ENCODE data around the gene DCN. TPM values are rescaled to one million over a fixed set of nuclear protein-coding genes. Genes with fewer than 3 reads are reported as not detected.

DCN gene
- total RNA-seq, 1 donor, result not detected

DNA sequence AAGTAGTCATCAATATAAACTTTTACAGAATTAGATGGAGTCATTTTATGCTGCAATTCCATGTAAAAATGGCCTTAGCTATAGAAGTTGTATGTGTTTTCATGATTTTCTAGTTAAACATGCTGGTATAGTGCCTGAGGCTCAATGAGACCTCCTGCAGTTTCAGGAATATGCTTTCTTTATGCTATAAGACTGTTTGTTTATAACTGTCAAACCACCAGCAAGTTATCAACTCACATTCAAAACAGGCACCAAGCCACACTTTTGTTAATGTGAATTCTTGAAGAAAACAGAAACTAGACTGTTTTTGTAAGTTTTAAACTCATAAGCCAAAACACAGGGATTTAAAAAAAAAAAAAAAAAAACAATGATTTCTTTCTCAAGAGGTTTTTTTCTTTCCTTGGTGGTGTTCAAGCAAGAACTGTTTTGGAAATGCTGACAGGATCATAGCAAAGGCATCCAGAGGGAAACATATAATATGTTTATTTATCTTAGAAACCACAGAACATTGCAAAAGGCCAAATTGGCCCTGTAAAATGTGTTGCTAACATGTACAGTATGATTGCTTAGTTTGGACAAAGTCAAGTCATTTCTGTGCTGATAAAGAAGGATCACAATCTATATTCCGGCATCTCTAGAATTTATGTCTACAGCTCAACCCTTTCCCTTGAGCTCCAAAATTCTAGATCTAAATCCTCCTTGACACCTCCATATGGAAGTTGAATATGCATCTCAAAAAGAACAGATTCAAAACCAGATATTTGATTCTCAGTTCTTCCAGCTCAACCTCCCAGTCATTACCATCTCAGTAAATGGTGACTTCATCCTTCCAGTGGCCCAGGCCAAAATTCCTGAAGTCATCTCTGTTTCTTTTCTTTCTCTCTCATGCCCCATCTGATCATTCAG lies 42.3 kb downstream of the DCN start:
- DNase-seq (ENCODE audit: low read depth in 2 of 3, low spot score in 2 of 3), result no peak

DNA sequence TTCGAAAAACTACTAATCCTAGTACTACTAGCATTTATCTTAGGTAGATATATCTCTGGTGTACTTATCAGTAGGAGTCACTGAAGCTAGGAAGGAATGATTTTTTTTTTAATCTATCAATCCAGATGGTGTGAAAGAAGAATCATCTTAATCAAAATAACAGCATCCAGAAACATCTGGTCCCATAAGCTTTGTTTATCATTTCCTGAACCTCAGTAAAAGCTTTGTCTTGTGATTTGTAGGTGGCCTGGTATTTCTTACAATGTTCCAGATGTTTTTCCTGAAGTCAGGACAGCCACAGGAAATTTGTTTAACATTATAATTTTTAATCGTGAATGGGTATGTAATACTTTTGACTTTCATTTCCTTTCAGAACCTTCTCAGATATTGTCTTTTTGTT lies 43.3 kb downstream of the DCN start:
- DNase-seq (ENCODE audit: low read depth in 2 of 3, low spot score in 2 of 3), result no peak

DNA sequence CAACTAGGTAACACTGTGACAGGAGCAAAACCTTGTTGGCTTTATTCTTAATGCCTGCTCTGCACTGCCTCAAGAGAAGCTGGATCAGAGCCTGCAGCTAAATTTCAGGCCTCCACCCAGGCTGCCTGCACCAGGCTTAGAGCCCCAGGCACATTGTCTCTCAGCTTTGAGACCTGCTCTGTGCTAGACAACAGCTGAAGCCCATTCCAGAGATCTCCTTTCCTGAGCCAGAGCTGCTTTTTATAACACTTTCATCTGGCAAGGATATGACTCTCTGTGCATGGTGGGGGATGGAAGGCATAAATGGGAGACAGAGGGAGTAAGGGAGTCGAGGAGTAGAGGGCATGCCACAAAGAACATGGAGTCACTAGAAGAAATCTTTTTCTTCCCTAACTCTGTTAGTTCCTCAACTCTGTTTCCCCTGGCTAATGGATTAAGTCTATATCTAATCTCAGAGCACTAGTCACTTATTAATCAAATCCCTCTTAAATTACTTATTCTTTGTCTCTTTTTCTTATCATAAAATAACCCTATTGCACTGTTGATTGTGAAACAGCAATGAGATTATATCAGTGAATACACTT lies 44.2 kb downstream of the DCN start:
- no peak for DNase-seq (ENCODE audit: low read depth in 2 of 3, low spot score in 2 of 3)

DNA sequence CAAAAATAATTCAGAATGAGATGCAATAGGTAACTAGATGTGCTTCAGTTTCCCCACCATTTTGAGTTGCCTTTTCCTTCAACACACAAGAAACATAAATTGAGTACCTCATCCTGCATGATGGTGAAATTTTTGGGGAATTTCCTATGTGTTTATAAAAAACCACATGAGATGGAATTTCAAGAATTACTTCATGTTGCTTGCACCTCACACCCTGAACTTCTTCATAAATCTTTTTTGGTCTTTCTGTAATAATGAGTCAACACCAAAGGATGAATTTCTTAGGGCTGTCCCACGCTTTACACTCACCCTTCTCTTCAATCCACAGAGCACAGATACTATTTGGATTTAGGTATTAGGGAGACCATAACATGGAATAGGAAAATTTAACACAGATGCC lies 48.7 kb downstream of the DCN start:
- no peak for DNase-seq (ENCODE audit: low read depth in 2 of 3, low spot score in 2 of 3)

DNA sequence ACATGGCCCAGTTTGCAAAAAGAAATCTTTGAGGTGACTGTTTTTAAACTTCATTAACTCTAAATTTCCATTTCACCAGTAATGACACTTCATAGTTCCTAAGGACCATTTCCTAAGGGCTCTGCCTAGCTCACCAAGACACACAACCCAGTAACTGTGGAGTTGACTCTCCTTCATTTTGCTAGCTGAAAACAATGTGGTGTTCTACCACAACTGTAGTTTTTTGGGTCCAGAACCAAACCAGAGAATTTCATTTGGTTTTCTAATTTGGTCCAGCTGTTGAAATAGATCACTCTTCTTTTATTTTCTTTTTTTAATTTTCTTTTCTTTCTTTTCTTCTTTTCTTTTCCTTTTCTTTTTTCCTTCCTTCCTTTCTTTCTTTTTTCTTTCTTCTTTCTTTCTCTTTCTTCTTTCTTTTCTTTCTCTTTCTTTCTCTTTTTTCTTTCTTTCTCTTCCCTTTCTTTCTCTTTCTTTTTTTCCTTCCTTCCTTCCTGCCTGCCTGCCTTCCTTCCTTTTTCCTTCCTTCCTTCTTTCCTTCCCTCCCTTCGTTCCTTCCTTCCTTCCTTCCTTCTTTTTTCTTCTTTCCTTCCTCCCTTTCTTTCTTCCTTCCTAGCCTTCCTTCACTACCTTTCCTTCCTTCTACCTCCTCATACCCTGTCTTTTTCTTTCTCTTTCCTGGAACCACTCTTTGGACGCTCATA lies 52.8 kb downstream of the DCN start:
- no peak for DNase-seq (ENCODE audit: low read depth in 2 of 3, low spot score in 2 of 3)

DNA sequence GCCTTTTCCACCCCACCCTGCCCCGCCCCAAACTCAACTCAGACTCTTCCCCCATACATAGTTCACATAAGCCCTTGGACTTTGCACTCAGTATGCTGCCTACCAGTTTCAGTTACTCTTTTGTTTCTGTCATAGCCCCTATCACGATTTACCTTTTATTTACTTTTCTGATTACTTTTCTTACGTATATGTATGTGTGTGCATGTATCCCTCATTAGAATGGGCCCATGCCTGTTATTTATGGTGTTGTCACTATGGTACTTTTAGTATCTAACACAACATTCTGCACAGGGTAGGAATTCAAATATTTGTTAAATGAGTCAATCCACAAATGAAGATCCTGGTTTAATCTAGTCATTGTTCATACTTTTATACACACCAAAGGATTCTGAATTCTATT lies 54.9 kb downstream of the DCN start:
- DNase-seq (ENCODE audit: low read depth in 2 of 3, low spot score in 2 of 3), result no peak

DNA sequence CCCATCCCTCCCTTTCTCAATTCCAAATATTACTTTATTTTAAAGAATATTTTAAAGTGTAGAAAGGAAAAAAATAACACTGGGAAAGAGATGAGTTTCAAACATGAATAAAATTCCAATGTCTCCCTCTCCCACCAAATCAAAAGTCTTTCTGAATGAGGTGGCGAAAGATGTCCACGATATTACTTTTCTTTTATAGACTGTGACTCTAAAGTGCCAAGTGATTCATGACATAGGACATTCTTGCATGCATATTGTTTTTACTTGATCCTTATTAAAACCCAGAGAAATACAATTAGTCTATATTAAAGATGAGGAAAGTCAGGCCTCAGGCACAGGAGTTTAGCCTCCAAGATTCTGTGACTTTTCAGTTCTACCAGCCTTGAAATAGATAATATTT lies 55.3 kb downstream of the DCN start:
- no peak for DNase-seq (ENCODE audit: low read depth in 2 of 3, low spot score in 2 of 3)

DNA sequence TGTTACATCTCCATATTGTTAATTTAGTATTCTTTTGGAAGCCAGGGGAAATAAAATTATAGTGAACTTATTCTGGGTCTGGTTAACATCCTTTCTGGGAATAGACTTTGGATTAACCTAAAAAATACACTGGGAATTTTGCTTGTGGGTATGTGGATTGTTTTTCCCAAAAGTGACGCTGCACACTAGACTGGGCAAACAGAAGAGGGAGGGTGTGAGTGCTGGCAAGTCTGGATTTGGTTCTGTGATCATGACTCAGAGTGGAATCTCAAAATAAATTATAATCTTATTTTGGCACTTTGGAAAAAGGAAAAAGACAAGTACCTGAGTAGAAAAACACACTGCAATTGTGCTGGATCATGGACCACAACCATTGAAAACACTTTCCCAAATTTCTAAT lies 56.1 kb downstream of the DCN start:
- DNase-seq (ENCODE audit: low read depth in 2 of 3, low spot score in 2 of 3), result no peak

DNA sequence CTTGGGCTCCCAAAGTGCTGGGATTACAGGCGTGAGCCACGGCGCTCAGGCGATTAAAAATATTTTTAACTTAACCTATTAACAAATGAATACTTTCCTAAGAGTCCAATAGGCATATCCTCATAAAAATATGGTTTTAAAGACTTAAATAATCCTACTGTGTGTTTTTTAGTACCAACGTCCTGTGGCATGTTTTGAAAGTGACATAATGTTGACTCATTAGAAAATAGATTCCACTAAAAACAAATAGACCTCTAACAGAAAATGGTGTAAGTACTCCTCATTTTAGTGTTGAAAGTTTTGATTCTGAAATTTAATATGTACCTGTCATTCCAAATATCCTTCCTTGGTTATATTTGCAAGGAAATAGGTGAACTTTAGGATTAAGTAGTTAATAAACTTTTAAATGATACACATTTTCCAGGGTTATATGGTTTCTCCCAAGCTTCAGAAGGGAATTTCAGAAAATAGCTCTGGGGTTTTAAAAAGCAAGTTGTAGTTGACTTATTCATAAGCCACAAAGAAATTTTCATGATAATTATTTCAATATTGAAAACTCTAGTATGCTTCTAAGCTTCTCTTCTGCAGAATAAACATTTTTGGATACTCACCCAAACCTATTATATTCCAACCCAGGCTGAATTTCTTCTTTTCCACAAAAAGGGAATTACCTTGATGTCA lies 59.2 kb downstream of the DCN start:
- no peak for DNase-seq (ENCODE audit: low read depth in 2 of 3, low spot score in 2 of 3)

DNA sequence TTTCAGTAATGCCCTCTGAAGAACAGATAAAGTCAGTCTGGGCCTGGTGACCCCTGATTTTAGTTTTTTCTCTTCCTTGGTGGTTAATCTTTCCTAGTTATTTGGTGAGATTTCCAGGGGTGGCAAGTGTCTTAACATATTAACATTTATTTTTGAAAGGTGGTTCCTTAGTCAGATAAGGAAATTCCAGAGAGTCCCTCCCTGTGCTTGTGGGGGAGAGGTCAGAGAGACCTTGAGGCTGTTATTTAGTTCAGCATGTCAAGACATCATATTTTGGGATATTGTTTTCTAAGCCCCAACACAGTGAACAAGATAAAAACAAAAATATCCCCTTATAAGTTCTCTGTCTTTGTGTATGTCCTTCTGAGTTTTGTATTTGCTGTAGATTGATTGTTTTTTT lies 61.8 kb downstream of the DCN start:
- DNase-seq (ENCODE audit: low read depth in 2 of 3, low spot score in 2 of 3), result no peak

DNA sequence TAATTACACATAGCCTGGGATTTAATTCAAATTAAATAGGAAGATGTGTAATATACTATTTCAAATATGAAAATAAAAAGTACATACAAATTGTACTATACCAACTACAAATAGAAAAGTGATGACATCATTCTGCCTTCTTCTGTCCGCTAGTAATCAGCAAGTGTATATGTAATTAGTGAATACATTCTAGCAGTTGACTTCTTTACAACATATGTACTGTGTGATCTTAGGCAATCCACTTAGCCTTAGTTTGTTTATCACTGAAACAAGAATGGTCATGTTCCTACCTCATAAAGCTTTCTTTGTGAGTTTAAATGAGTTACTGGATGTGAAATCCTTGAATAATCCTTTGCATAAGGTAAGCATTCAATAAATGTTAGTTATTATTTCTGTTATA lies 63.5 kb downstream of the DCN start:
- no peak for DNase-seq (ENCODE audit: low read depth in 2 of 3, low spot score in 2 of 3)

DNA sequence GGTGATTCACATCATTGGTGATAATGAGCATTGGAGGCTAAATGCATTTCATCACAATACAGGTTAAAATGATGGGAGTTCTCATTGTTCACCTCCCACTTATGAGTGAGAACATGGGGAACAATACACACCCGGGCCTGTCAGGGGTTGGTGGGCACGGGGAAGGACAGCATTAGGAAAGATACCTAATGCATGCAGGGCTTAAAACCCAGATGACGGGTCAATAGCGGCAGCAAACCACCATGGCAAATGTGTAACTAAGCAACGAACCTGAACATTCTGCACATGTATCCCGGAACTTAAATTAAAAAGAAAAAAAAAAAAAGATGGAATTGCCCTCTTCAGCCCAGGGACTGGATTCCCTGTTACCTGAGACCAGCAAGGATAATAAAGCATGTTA lies 69.0 kb downstream of the DCN start:
- DNase-seq (ENCODE audit: low read depth in 2 of 3, low spot score in 2 of 3), result no peak

DNA sequence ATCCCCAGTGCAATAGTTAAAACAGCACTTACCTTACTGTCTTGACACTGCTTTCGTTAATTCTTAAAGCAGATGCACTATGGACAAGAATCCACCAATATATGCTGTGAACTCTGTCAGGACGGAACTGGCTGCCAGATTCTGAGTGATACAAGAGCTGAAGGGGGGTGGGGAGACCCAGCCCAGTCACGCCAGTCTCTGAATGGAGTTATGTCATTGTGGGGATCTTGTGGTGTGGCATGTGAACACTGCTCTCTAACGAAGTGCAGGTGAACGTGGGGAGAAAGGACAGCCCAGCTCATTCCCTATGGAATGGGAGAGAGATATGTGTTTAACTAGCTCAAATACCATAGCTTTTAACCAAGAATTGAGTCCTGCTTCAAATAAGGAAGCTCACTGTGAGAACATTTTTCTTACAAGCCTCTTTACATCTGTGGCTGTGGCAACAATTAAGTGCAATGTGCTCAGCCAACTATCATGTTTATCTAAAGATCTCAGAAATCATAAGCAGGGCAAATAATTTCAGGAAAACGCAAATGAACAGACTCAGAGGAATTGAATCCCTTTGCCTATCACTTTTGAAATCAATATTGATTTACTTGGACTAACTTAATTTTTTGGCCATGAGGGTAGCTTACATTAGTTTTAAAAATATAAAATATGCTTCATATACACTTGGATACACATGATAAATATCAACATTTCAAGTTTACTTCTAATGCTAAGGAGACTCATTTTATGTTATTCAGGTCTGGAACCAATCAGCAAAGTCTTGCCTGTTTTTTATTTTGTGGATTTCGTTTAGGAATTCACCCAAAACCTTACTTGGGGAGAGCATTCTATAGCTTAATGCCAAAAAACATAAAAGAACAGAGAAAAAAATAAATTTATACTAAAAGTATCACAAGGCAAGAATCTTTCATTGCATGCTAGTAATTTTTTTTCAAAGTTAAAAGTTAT lies 71.0 kb downstream of the DCN start, which contains the start of gene LUM:
Gene LUM, minus strand, starts transcription at position 129 of the 960 bp plus-strand sequence. CDS start 2,515 bp downstream, outside the sequence.
- DNase-seq (ENCODE audit: low read depth in 2 of 3, low spot score in 2 of 3), result no peak

DNA sequence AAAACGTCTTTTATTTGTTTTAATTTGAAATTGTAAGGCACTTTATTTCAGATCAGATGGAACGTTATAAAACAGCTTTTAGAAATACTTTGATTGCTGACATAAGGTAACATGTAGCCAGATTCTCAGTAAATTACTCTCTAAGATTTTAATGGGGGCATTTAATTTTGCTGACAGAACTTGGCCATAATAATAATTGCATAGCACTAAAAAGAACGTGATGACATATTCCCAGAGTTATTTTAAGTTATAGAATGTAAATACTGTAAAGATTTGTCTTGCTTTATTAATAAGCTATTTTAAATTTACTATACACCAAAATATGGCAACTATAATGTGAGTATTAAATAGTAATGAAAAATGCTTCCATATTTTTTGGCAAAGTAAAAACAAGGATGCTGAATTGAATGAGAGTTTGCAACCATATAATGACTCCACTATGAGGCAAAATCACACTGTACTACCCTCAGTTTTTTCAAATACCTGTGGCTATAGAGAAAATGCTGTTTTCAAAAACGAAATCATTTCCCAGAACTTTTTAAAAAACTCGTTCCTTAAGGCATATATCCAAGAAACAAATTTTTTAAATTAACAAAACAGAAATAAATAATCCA lies 72.2 kb downstream of the DCN start:
- DNase-seq (ENCODE audit: low read depth in 2 of 3, low spot score in 2 of 3), result no peak

DNA sequence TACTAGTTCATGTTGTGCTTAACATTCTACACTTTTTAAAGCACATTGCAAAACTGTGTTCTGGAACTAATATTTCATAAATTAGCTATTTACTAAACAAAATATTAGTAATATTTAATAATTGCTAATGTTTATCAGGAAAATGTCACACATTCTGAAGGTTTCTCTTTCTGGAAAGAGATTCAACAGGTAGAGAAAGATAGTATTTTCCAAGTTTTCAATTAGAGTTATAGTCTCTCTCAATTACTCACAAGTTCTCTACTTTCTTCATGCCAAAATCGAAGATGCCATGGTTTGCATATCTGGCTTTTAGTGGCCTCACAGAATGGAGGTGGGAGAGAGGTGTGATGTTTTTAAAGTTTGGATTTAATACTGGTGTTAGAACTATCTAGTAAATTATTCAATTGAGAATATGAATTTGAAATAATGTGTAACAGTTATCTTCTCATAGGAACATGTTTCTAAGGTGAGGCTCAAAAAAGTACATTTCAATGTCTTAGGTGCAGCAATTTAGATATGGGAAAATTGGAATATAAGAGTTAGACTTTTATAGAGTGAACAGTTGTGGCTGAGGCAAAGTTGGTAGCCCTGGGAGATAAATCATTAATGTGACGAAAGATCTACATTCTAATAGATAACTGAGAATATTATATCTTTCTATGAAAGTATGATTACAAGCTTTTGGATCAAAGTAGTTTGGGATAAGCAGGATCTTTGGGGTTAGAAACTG lies 72.9 kb downstream of the DCN start:
- DNase-seq (ENCODE audit: low read depth in 2 of 3, low spot score in 2 of 3), result no peak

DNA sequence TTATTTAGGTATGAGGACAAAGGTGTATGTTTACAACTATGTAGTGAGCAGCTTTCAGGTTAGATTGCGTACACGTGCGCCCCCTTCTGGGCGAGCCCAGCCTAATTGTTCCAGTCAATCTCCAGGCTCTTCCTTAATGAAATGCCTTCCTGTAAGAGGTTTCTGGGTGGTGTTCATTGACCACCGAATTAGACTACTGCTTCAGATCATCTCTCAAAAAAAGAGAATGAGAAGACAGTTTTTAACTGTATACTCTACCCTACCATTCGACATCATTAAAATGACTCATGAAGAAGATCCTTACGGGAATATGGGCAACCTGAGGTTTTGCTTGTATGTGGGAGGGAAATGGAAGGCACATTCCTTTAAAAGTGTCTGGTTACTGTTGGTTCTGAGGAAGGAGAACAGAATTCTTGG lies 73.5 kb downstream of the DCN start:
- DNase-seq (ENCODE audit: low read depth in 2 of 3, low spot score in 2 of 3), result peak in 2 of 3 donors; percentile 52 to 79

DNA sequence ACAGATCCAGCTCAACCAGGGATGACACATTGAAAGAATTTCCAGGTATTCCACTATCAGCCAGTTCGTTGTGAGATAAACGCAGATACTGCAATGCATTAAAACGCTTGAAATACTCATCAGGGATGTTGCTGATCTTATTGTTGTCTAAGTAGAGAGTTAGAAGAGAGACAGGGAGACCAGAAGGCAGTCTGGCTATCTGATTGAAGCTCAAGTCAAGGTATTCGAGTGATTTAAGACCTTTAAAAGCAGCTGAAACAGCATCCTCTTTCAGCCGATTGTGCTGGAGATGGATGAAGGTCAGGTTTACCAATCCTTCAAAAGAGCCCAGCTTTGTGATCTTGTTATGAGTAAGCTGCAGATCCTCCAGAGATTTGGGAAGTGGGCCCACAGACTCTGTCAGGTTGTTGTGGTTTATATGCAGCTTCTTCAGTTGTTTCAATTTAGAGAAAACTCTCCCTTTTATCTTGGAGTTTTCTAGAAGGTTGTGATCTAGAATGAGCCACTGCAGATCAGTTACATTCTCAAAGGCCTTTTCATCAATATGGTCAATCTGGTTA lies 74.3 kb downstream of the DCN start:
- DNase-seq (ENCODE audit: low read depth in 2 of 3, low spot score in 2 of 3), result no peak

DNA sequence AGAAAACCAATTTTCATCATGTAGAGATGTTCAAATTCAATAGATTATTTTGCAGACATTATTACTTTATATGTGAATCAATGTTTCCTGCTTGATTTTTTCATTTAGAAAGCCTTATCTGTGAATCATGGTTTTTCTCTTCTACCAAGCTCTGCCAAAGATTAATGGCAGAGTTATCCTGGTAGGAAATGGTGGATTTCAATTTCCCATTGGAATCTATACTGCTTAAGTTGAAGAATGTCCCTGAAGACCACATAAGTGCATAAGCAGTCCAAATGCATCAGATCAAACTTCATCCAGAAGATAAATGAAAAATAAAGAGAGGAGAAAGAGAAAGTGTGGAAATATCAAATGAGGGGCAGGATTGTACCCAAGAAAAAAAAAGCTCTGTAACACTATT lies 76.3 kb downstream of the DCN start:
- DNase-seq (ENCODE audit: low read depth in 2 of 3, low spot score in 2 of 3), result no peak

Measured in hematopoietic multipotent progenitor cell (in vitro differentiated cells).